Cardiac muscle cell (in vitro differentiated cells and primary cell): Measurements from ENCODE around the gene CLCA4. TPM values are rescaled to one million over a fixed set of nuclear protein-coding genes. Genes with fewer than 3 reads are reported as not detected.
"Not testable (repeated sequence)": the region's sequence is repeated elsewhere in the genome, so short reads cannot be mapped to it uniquely, and the experiment has no call there.

ENCODE experiments used
- DNase-seq, 2 donors: peaks; one replicate each; pipeline versions ENCODE4 v3.0.0 to v3.0.0-alpha.2; 2010 to 2017; ENCODE audit warnings: low read depth in 1 of 2, low spot score in 1 of 2
- H3K27ac ChIP-seq: fragments of 200-600 bp; sonication (generic); 2 replicates; pipeline ENCODE4 v1.5.1; 2016
- H3K27me3 ChIP-seq: fragments of 200-600 bp; sonication (generic); 2 replicates; pipeline ENCODE4 v1.6.0; 2016; ENCODE audit warnings: control low read depth
- H3K36me3 ChIP-seq: fragments of 200-600 bp; sonication (generic); 2 replicates; pipeline ENCODE4 v1.5.1; 2016; ENCODE audit warnings: control low read depth
- H3K4me1 ChIP-seq: fragments of 200-600 bp; sonication (generic); 2 replicates; pipeline ENCODE4 v1.8.1; 2017; ENCODE audit warnings: low read depth, mild to moderate bottlenecking, mixed run types
- H3K4me3 ChIP-seq: fragments of 200-600 bp; sonication (generic); 2 replicates; pipeline ENCODE4 v1.5.1; 2016; ENCODE audit warnings: mild to moderate bottlenecking
- H3K9me3 ChIP-seq: fragments of 200-600 bp; sonication (generic); 2 replicates; pipeline ENCODE4 v1.5.1; 2017; ENCODE audit warnings: low read depth, mild to moderate bottlenecking, control low read depth
- CTCF ChIP-seq: IDR thresholded peaks from 2 replicates; pipeline ENCODE4 v1.5.1; 2012; ENCODE audit warnings: low read depth, mild to moderate bottlenecking, low read length
- polyA plus RNA-seq: library from polyadenylated mRNA; unstranded; fragments of >200 nt; fragmentation: Nextera tagmentation; extraction: Ambion mirVana; gene quantifications from 2 replicates; pipeline ENCODE4 v1.2.1, GENCODE V29; 2016
- total RNA-seq: library from RNA; depleted of rRNA; stranded (reverse); fragments of >200 nt; gene quantifications from 2 replicates; pipeline ENCODE4 v1.2.3, GENCODE V29; 2016

CLCA4 gene
- not detected in 2 replicates for total RNA-seq
- not detected in 2 replicates for polyA plus RNA-seq

GRCh38 chr1:86546787-86547221, at the start of gene CLCA4:
TSS of gene CLCA4 (plus strand) at chr1:86547078. CDS start at chr1:86547120, 42 bp downstream.
- no peak for TF ChIP-seq CTCF

GRCh38 chr1:86498281-86498680, 48.6 kb upstream of the CLCA4 start:
- Histone ChIP-seq H3K36me3 (no peaks in the 10 kb centered on the region), H3K4me1 (no peaks in the 10 kb centered on the region), H3K27me3 (no peaks in the 10 kb centered on the region), H3K4me3 (no peak overlapping the region), H3K27ac (no peak overlapping the region), H3K9me3 (no peaks in the 10 kb centered on the region)
- DNase-seq = no peak
- TF ChIP-seq CTCF = no peak

More at GRCh38 chr1:86546787-86547221, at the start of gene CLCA4:
- Histone ChIP-seq H3K9me3 (no peaks in the 10 kb centered on the region), H3K27me3 (no peaks in the 10 kb centered on the region), H3K4me3 (no peak within 1 kb of the TSS), H3K4me1 (no peaks in the 10 kb centered on the region), H3K27ac (no peak within 1 kb of the TSS), H3K36me3 (no peaks in the 10 kb centered on the region)
- DNase-seq = no peak

- H3K36me3 ChIP-seq = no peaks in the 10 kb centered on the region
- H3K4me3 ChIP-seq = no peak overlapping the region
- no peak overlapping the region for H3K27ac ChIP-seq
- no peaks in the 10 kb centered on the region for H3K27me3 ChIP-seq
- peaks cover 16% of the 10 kb centered on the region for H3K4me1 ChIP-seq
- DNase-seq = peak; percentile 48 to 69
- TF ChIP-seq CTCF = peak; percentile 92
- no peaks in the 10 kb centered on the region for H3K9me3 ChIP-seq
These were observed 46.8 kb upstream of the CLCA4 start for GRCh38 chr1:86499987-86500593.

GRCh38 chr1:86500714-86501113, 46.2 kb upstream of the CLCA4 start:
- Histone ChIP-seq H3K27ac (no peak overlapping the region), H3K27me3 (no peaks in the 10 kb centered on the region)

GRCh38 chr1:86502125-86502646, 44.7 kb upstream of the CLCA4 start:
- H3K27ac ChIP-seq = peak overlapping the region; percentile 67
- peak; percentile 51 to 65 for DNase-seq
- H3K36me3 ChIP-seq, H3K27me3 ChIP-seq, H3K9me3 ChIP-seq, H3K4me3 ChIP-seq: not testable (repeated sequence)
- TF ChIP-seq CTCF = peak; percentile 46
- peaks cover 18% of the 10 kb centered on the region for H3K4me1 ChIP-seq

More at GRCh38 chr1:86500714-86501113, 46.2 kb upstream of the CLCA4 start:
- TF ChIP-seq CTCF = no peak
- H3K9me3 ChIP-seq = no peaks in the 10 kb centered on the region
- no peak for DNase-seq
- H3K4me3 ChIP-seq = no peak overlapping the region
- peaks cover 18% of the 10 kb centered on the region for H3K4me1 ChIP-seq
- H3K36me3 ChIP-seq = no peaks in the 10 kb centered on the region
